Endothelial cell of umbilical vein (primary cell): ENCODE measurements around the gene TBX4. TPM values are rescaled to one million over a fixed set of nuclear protein-coding genes. Genes with fewer than 3 reads are reported as not detected.

Experiments used
- BruUV-seq: library from RNA; stranded (reverse); fragments of 400-500 nt; replicated peaks from 2 replicates; lab custom pipeline; 2021; lab: Mats Ljungman, UMichigan
- CTCF ChIA-PET: fragments of 300-600, 350-600 bp; sonication (Branson Sonifier 250); formaldehyde crosslinking; loops from one replicate; lab custom pipeline; 2021; ENCODE audit warnings: antibody characterized with exemption, inconsistent platforms; lab: Charles Lee
- POLR2A ChIA-PET: fragments of 300-600, 350-600 bp; sonication (Branson Sonifier 250); formaldehyde crosslinking; loops from one replicate; lab custom pipeline; 2021; ENCODE audit warnings: antibody characterized with exemption, inconsistent platforms; lab: Charles Lee
- DNase-seq: peaks from one replicate; pipeline ENCODE4 v3.0.0-alpha.2; 2011; ENCODE audit warnings: low read depth, low spot score
- FAIRE-seq: peaks from 2 replicates; lab custom pipeline; 2011; peaks lifted over from hg19 to GRCh38; lab: Jason Lieb, UNC
- H2AFZ ChIP-seq: 2 replicates; pipeline ENCODE4 v1.6.0; 2012; ENCODE audit warnings: low read depth, low read length, control low read depth, inconsistent platforms
- H3K27ac ChIP-seq: 2 replicates; pipeline ENCODE4 v1.5.1; 2011; ENCODE audit warnings: low read depth, mild to moderate bottlenecking, control low read depth, low read length, moderate library complexity; ENCODE audit not compliant: insufficient read depth
- H3K27me3 ChIP-seq, 2 experiments: 2 replicates each; pipeline versions ENCODE4 v1.6.0 to v1.6.1; 2011; ENCODE audit warnings: low read length in 2 of 2, mixed read lengths in 1 of 2; ENCODE audit not compliant: control insufficient read depth in 2 of 2, insufficient read depth in 2 of 2
- H3K36me3 ChIP-seq, 2 experiments: 2 replicates in 1 of 2; 3 replicates in 1 of 2; pipeline ENCODE4 v1.5.1; 2011; ENCODE audit warnings: low read length in 2 of 2, mild to moderate bottlenecking in 1 of 2, moderate library complexity in 1 of 2; ENCODE audit not compliant: control insufficient read depth in 2 of 2, insufficient read depth in 2 of 2; ENCODE audit errors: extremely low read depth in 1 of 2
- H3K4me1 ChIP-seq: 3 replicates; pipeline ENCODE4 v1.5.1; 2011; ENCODE audit warnings: mild to moderate bottlenecking, low read length; ENCODE audit not compliant: control insufficient read depth, insufficient read depth; ENCODE audit errors: extremely low read depth
- H3K4me2 ChIP-seq: 2 replicates; pipeline ENCODE4 v1.6.1; 2011; ENCODE audit warnings: low read length, control low read depth, mixed read lengths; ENCODE audit not compliant: insufficient read depth
- H3K4me3 ChIP-seq, 3 experiments: fragments of 200-600 bp in 1 of 3; sonication (generic), shearing (Covaris generic) in 1 of 3; replicated peaks in 1 of 3; 2 replicates each; pipeline ENCODE4 v1.5.1; 2011 to 2016; ENCODE audit warnings: control low read depth in 3 of 3, low read length in 3 of 3, mild to moderate bottlenecking in 2 of 3, inconsistent platforms in 1 of 3, low read depth in 1 of 3, moderate library complexity in 1 of 3; ENCODE audit not compliant: insufficient read depth in 1 of 3
- H3K79me2 ChIP-seq: 2 replicates; pipeline ENCODE4 v1.6.0; 2012; ENCODE audit warnings: low read length, inconsistent platforms; ENCODE audit not compliant: control insufficient read depth, insufficient read depth
- H3K9ac ChIP-seq: replicated peaks from 2 replicates; pipeline ENCODE3; 2011; ENCODE audit warnings: low read length, control low read depth; ENCODE audit not compliant: insufficient read depth; ENCODE audit errors: extremely low read depth
- H3K9me1 ChIP-seq: replicated peaks from 3 replicates; pipeline ENCODE4 v1.6.0; 2011; ENCODE audit warnings: mild to moderate bottlenecking, low read length; ENCODE audit not compliant: control insufficient read depth, insufficient read depth; ENCODE audit errors: extremely low read depth
- H3K9me3 ChIP-seq: replicated peaks from 2 replicates; pipeline ENCODE4 v1.5.1; 2012; ENCODE audit warnings: low read length, inconsistent platforms; ENCODE audit not compliant: control insufficient read depth, insufficient read depth
- H4K20me1 ChIP-seq: replicated peaks from 2 replicates; pipeline ENCODE3; 2011; ENCODE audit warnings: mild to moderate bottlenecking, low read length; ENCODE audit not compliant: control insufficient read depth, insufficient read depth; ENCODE audit errors: extremely low read depth
- CTCF ChIP-seq, 2 donors: IDR thresholded peaks; 1 replicate in 1 of 2; 2 replicates in 1 of 2; pipeline ENCODE4 v1.5.1; 2011; ENCODE audit warnings: low read length in 2 of 2, mild to moderate bottlenecking in 2 of 2, moderate library complexity in 2 of 2, control low read depth in 1 of 2, inconsistent platforms in 1 of 2, low read depth in 1 of 2; ENCODE audit not compliant: insufficient read depth in 1 of 2; ENCODE audit errors: extremely low read depth in 1 of 2
- EZH2 ChIP-seq: IDR thresholded peaks from 2 replicates; pipeline ENCODE4 v1.6.1; 2012; ENCODE audit warnings: borderline replicate concordance, low read depth, mild to moderate bottlenecking, moderate library complexity, low read length, inconsistent platforms; ENCODE audit not compliant: severe bottlenecking
- FOS ChIP-seq: IDR thresholded peaks from 2 replicates; pipeline ENCODE4 v1.6.1; 2011; ENCODE audit warnings: mild to moderate bottlenecking, low read length, moderate library complexity, borderline replicate concordance; ENCODE audit not compliant: insufficient read depth
- GATA2 ChIP-seq: IDR thresholded peaks from 2 replicates; pipeline ENCODE4 v1.7.0; 2011; ENCODE audit warnings: low read depth, mild to moderate bottlenecking, moderate library complexity, mixed read lengths, low read length; ENCODE audit not compliant: insufficient read length, insufficient read depth
- JUN ChIP-seq: IDR thresholded peaks from 2 replicates; pipeline ENCODE4 v1.6.1; 2011; ENCODE audit warnings: borderline replicate concordance, low read depth; ENCODE audit not compliant: insufficient read length, insufficient read depth
- MYC ChIP-seq: IDR thresholded peaks from one replicate; pipeline ENCODE4 v1.6.1; 2011; ENCODE audit warnings: mild to moderate bottlenecking, low read depth, low read length
- POLR2A ChIP-seq: IDR thresholded peaks from 2 replicates; pipeline ENCODE4 v1.6.1; 2012; ENCODE audit warnings: low read depth, mild to moderate bottlenecking, control low read depth, low read length
- POLR2AphosphoS5 ChIP-seq: IDR thresholded peaks from 2 replicates; pipeline ENCODE4 v1.6.1; 2012; ENCODE audit warnings: low read depth, mild to moderate bottlenecking, control low read depth, low read length, moderate library complexity; ENCODE audit not compliant: insufficient read depth
- dilution Hi-C: fragments of 300-500 bp; cut with MboI; formaldehyde crosslinking; loops from one replicate; pipeline ENCODE4 v1.15.0; 2019; ENCODE audit warnings: low sequenced_read_pairs; ENCODE audit not compliant: extremely low pct_ligation_motif_present
- intact Hi-C: fragments of 100-400 bp; cut with micrococcal nuclease; formaldehyde crosslinking; loops from one replicate; pipeline ENCODE4 v1.10.0; 2022
- polyA plus RNA-seq, 4 experiments: library from polyadenylated mRNA; depleted of rRNA in 3 of 4; stranded (reverse) in 3 of 4; unstranded in 1 of 4; fragments of >200 nt; gene quantifications; 2 replicates each; pipeline versions ENCODE4 v1.2.1 to v1.2.3, GENCODE V29; 2011 to 2012; ENCODE audit warnings: missing spikeins in 1 of 4
- total RNA-seq: library from RNA; stranded (reverse); gene quantifications from 2 replicates; pipeline ENCODE4 v1.2.3, GENCODE V29; 2021
- TF ChIP-seq, protein P1 (sequence below): IDR thresholded peaks from 2 replicates; pipeline ENCODE4 v1.6.1; 2011; ENCODE audit not compliant: insufficient read depth, insufficient read length

TBX4 gene
- total and polyA plus RNA-seq, 2 donors (not counting 3 experiments of a cell fraction or from before 2014, with no cell fraction given): not detected

GRCh38 chr17:61420052-61420451 lies 32.2 kb upstream of the TBX4 start:
- ChIA-PET POLR2A (no interaction called here), CTCF (interaction anchor here (0.9 to 3.1 kb wide), 7 partner anchors 9 to 163 kb away, joined by 3 to 16 read pairs (median 4); no protein-coding TSS in a partner anchor)
- TF ChIP-seq GATA2 (no peak), MYC (no peak), POLR2AphosphoS5 (no peak), EZH2 (no peak), CTCF (IDR thresholded peaks at IDR 0.05; ENCODE audit: extremely low read depth in 1 of 2, insufficient read depth in 1 of 2, low read depth in 1 of 2, low read length in 2 of 2) (no peak), JUN (no peak), FOS (no peak), POLR2A (no peak)
- TF ChIP-seq, protein P1, sequence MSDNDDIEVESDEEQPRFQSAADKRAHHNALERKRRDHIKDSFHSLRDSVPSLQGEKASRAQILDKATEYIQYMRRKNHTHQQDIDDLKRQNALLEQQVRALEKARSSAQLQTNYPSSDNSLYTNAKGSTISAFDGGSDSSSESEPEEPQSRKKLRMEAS: no peak
- FAIRE-seq (no peak), DNase-seq (no peak)
- H2AFZ ChIP-seq: no peak overlapping the region
- no TSS peak for BruUV-seq
- intact Hi-C loops (no loop called here), dilution Hi-C loops (no loop called here)
- no peaks in the 10 kb centered on the region for H3K9me1 ChIP-seq
- no peak overlapping the region for H3K27ac ChIP-seq
- H3K4me3 ChIP-seq: no peak overlapping the region
- peaks cover 12 to 20% of the 10 kb centered on the region in 2 experiments for H3K27me3 ChIP-seq
- H3K36me3 ChIP-seq: no peaks in the 10 kb centered on the region
- no peak overlapping the region for H3K9ac ChIP-seq
- no peaks in the 10 kb centered on the region for H3K79me2 ChIP-seq
- H3K4me1 ChIP-seq: no peaks in the 10 kb centered on the region
- H4K20me1 ChIP-seq: no peaks in the 10 kb centered on the region
- no peak overlapping the region for H3K4me2 ChIP-seq
- H3K9me3 ChIP-seq: no peaks in the 10 kb centered on the region
